ENCODE results near the gene SORBS1. TPM values are rescaled to one million over a fixed set of nuclear protein-coding genes. Genes with fewer than 3 reads are reported as not detected.

The SORBS1 gene
- total and polyA plus RNA-seq, 2 donors (not counting 3 experiments of a cell fraction or from before 2014, with no cell fraction given): 2.0 to 7.9 TPM

GRCh38 chr10:95426482-95426881 lies 134.7 kb downstream of the SORBS1 start:
- Histone ChIP-seq H3K36me3 (ENCODE audit: control insufficient read depth in 2 of 2, extremely low read depth in 1 of 2, insufficient read depth in 2 of 2, low read length in 2 of 2) (no peaks in the 10 kb centered on the region), H3K4me2 (ENCODE audit: insufficient read depth, low read length) (no peak overlapping the region), H3K79me2 (ENCODE audit: control insufficient read depth, insufficient read depth, low read length) (no peaks in the 10 kb centered on the region), H4K20me1 (replicated peaks; ENCODE audit: control insufficient read depth, extremely low read depth, insufficient read depth, low read length) (no peaks in the 10 kb centered on the region), H3K9ac (replicated peaks; ENCODE audit: extremely low read depth, insufficient read depth, low read length) (no peak overlapping the region), H3K9me3 (replicated peaks; ENCODE audit: control insufficient read depth, insufficient read depth, low read length) (no peaks in the 10 kb centered on the region), H3K9me1 (replicated peaks; ENCODE audit: control insufficient read depth, extremely low read depth, insufficient read depth, low read length) (no peaks in the 10 kb centered on the region), H3K4me1 (ENCODE audit: control insufficient read depth, extremely low read depth, insufficient read depth, low read length) (no peaks in the 10 kb centered on the region), H3K27me3 (ENCODE audit: control insufficient read depth in 2 of 2, insufficient read depth in 2 of 2, low read length in 2 of 2) (peaks cover 0 to 3% of the 10 kb centered on the region in 2 experiments), H2AFZ (ENCODE audit: low read depth, low read length) (no peak overlapping the region), H3K27ac (ENCODE audit: insufficient read depth, low read depth, low read length) (no peak overlapping the region), H3K4me3 (replicated peaks in 1 of 3; ENCODE audit: insufficient read depth in 1 of 3, low read depth in 1 of 3, low read length in 3 of 3) (no peak overlapping the region)
- dilution Hi-C loops (cut with MboI; ENCODE audit: extremely low pct_ligation_motif_present, low sequenced_read_pairs) (no loop called here), intact Hi-C loops (cut with micrococcal nuclease) (no loop called here)
- no peak for TF ChIP-seq JUN (IDR thresholded peaks at IDR 0.05; ENCODE audit: borderline replicate concordance, insufficient read depth, insufficient read length, low read depth)
- no peak for TF ChIP-seq FOS (IDR thresholded peaks at IDR 0.05; ENCODE audit: borderline replicate concordance, insufficient read depth, low read length)
- no peak for TF ChIP-seq POLR2AphosphoS5 (IDR thresholded peaks at IDR 0.05; ENCODE audit: insufficient read depth, low read depth, low read length)
- TF ChIP-seq CTCF (IDR thresholded peaks at IDR 0.05; ENCODE audit: extremely low read depth in 1 of 2, insufficient read depth in 1 of 2, low read depth in 1 of 2, low read length in 2 of 2): no peak
- no peak for TF ChIP-seq MAX (IDR thresholded peaks at IDR 0.05; ENCODE audit: insufficient read depth, insufficient read length)
- TF ChIP-seq MYC (IDR thresholded peaks at IDR 0.05; ENCODE audit: low read depth, low read length): no peak
- TF ChIP-seq GATA2 (IDR thresholded peaks at IDR 0.05; ENCODE audit: insufficient read depth, insufficient read length, low read depth, low read length): no peak
- TF ChIP-seq POLR2A (IDR thresholded peaks at IDR 0.05; ENCODE audit: low read depth, low read length): no peak
- TF ChIP-seq EZH2 (IDR thresholded peaks at IDR 0.05; ENCODE audit: borderline replicate concordance, low read depth, low read length, severe bottlenecking): no peak
- no peak for FAIRE-seq
- POLR2A ChIA-PET: no interaction called here
- CTCF ChIA-PET: interaction anchor here (0.6 to 12.7 kb wide), 4 partner anchors 8 to 176 kb away, joined by 4 to 314 read pairs (median 6); no protein-coding TSS in a partner anchor
- no peak for DNase-seq (ENCODE audit: low read depth, low spot score)
- BruUV-seq (replicated peaks): no TSS peak

Measured in endothelial cell of umbilical vein (primary cell).